ENCODE data around the gene TLN1.

Gene TLN1

GRCh38 chr9:35753466-35753865, 21.5 kb upstream of the TLN1 start:
- no peak overlapping the region for H2AFZ ChIP-seq (ENCODE audit: low read length)
- 0 out of 2 replicates have a peak, but pooled peaks cover 5% of the 10 kb centered on the region for H3K36me3 ChIP-seq (replicated peaks; ENCODE audit: insufficient read depth, low read length)
- TF ChIP-seq CTCF (IDR thresholded peaks at IDR 0.05; ENCODE audit: low read length) (no peak), EZH2 (optimal IDR thresholded peaks at IDR 0.05; ENCODE audit: low read depth, low read length) (no peak), EZH2phosphoT487 (IDR thresholded peaks at IDR 0.05; ENCODE audit: low read length) (no peak)
- no peak overlapping the region for H3K4me3 ChIP-seq (ENCODE audit: low read length)
- H4K20me1 ChIP-seq (ENCODE audit: insufficient read depth, low read length), result no peaks in the 10 kb centered on the region
- no peak for DNase-seq
- no peaks in the 10 kb centered on the region for H3K9me3 ChIP-seq (replicated peaks; ENCODE audit: insufficient read depth, low read length)
- H3F3A ChIP-seq (ENCODE audit: insufficient read depth, low read length), result peaks cover 24% of the 10 kb centered on the region
- peaks cover 18% of the 10 kb centered on the region for H3K4me1 ChIP-seq (ENCODE audit: low read length)
- no peak overlapping the region for H3K27ac ChIP-seq (ENCODE audit: low read length)
- H3K27me3 ChIP-seq (replicated peaks; ENCODE audit: insufficient read depth, low read length), result no peaks in the 10 kb centered on the region
- H3K4me2 ChIP-seq (ENCODE audit: low read depth, low read length), result no peak overlapping the region
- H3K9ac ChIP-seq (ENCODE audit: low read length), result no peak overlapping the region
- H3K9me2 ChIP-seq (replicated peaks; ENCODE audit: insufficient read depth, low read length), result no peaks in the 10 kb centered on the region
- peaks cover 33% of the 10 kb centered on the region for H3K79me2 ChIP-seq (ENCODE audit: low read length)

GRCh38 chr9:35750256-35750531, 18.2 kb upstream of the TLN1 start:
- no peaks in the 10 kb centered on the region for H3K9me3 ChIP-seq (replicated peaks; ENCODE audit: insufficient read depth, low read length)
- peaks cover 11% of the 10 kb centered on the region for H4K20me1 ChIP-seq (ENCODE audit: insufficient read depth, low read length)
- H3K9me2 ChIP-seq (replicated peaks; ENCODE audit: insufficient read depth, low read length), result no peaks in the 10 kb centered on the region
- peaks cover 20% of the 10 kb centered on the region for H3K4me1 ChIP-seq (ENCODE audit: low read length)
- H3K4me3 ChIP-seq (ENCODE audit: low read length), result peak overlapping the region; percentile 96
- no peak overlapping the region for H2AFZ ChIP-seq (ENCODE audit: low read length)
- no peak for DNase-seq
- TF ChIP-seq EZH2 (optimal IDR thresholded peaks at IDR 0.05; ENCODE audit: low read depth, low read length) (no peak), EZH2phosphoT487 (IDR thresholded peaks at IDR 0.05; ENCODE audit: low read length) (no peak), CTCF (IDR thresholded peaks at IDR 0.05; ENCODE audit: low read length) (no peak)
- peaks cover 52% of the 10 kb centered on the region for H3K79me2 ChIP-seq (ENCODE audit: low read length)
- peak overlapping the region; percentile 50; the same call in 1 of the 2 replicates for H3K27ac ChIP-seq (ENCODE audit: low read length)
- peak overlapping the region; percentile 77 for H3K4me2 ChIP-seq (ENCODE audit: low read depth, low read length)
- H3K36me3 ChIP-seq (replicated peaks; ENCODE audit: insufficient read depth, low read length), result 0 out of 2 replicates have a peak, but pooled peaks cover 5% of the 10 kb centered on the region
- H3K9ac ChIP-seq (ENCODE audit: low read length), result peak overlapping the region; percentile 85; the same call in 1 of the 2 replicates
- H3K27me3 ChIP-seq (replicated peaks; ENCODE audit: insufficient read depth, low read length), result no peaks in the 10 kb centered on the region
- peaks cover 14% of the 10 kb centered on the region for H3F3A ChIP-seq (ENCODE audit: insufficient read depth, low read length)

- H3K4me2 ChIP-seq (ENCODE audit: low read depth, low read length), result peak overlapping the region; percentile 77
- H3F3A ChIP-seq (ENCODE audit: insufficient read depth, low read length), result peaks cover 14% of the 10 kb centered on the region
- peaks cover 11% of the 10 kb centered on the region for H4K20me1 ChIP-seq (ENCODE audit: insufficient read depth, low read length)
- TF ChIP-seq CTCF (IDR thresholded peaks at IDR 0.05; ENCODE audit: low read length) (no peak), EZH2phosphoT487 (IDR thresholded peaks at IDR 0.05; ENCODE audit: low read length) (no peak), EZH2 (optimal IDR thresholded peaks at IDR 0.05; ENCODE audit: low read depth, low read length) (no peak)
- peak overlapping the region; percentile 73 for H2AFZ ChIP-seq (ENCODE audit: low read length)
- peak overlapping the region; percentile 85 for H3K9ac ChIP-seq (ENCODE audit: low read length)
- H3K4me1 ChIP-seq (ENCODE audit: low read length), result peaks cover 20% of the 10 kb centered on the region
- 0 out of 2 replicates have a peak, but pooled peaks cover 5% of the 10 kb centered on the region for H3K36me3 ChIP-seq (replicated peaks; ENCODE audit: insufficient read depth, low read length)
- H3K27ac ChIP-seq (ENCODE audit: low read length), result peak overlapping the region; percentile 50; the same call in 1 of the 2 replicates
- H3K27me3 ChIP-seq (replicated peaks; ENCODE audit: insufficient read depth, low read length), result no peaks in the 10 kb centered on the region
- no peaks in the 10 kb centered on the region for H3K9me2 ChIP-seq (replicated peaks; ENCODE audit: insufficient read depth, low read length)
- H3K79me2 ChIP-seq (ENCODE audit: low read length), result peaks cover 56% of the 10 kb centered on the region
- peak overlapping the region; percentile 96 for H3K4me3 ChIP-seq (ENCODE audit: low read length)
- peak; percentile 55 for DNase-seq
- H3K9me3 ChIP-seq (replicated peaks; ENCODE audit: insufficient read depth, low read length), result no peaks in the 10 kb centered on the region
These were observed 17.7 kb upstream of the TLN1 start for GRCh38 chr9:35749515-35750255.

All from MM.1S (cell line).